Hepatocyte (in vitro differentiated cells): ENCODE data around the gene SPINK6.

Source experiments
- EZH2 ChIP-seq: fragments of 200-600 bp; sonication (generic); IDR thresholded peaks from 2 replicates; pipeline ENCODE4 v1.6.1; 2016; ENCODE audit warnings: antibody characterized with exemption, mild to moderate bottlenecking, borderline replicate concordance
- TF ChIP-seq, protein P1 (sequence below): fragments of 200-600 bp; sonication (generic); IDR thresholded peaks from 2 replicates; pipeline ENCODE4 v1.5.1; 2016; ENCODE audit warnings: antibody characterized with exemption, mild to moderate bottlenecking; ENCODE audit not compliant: poor library complexity

DNA sequence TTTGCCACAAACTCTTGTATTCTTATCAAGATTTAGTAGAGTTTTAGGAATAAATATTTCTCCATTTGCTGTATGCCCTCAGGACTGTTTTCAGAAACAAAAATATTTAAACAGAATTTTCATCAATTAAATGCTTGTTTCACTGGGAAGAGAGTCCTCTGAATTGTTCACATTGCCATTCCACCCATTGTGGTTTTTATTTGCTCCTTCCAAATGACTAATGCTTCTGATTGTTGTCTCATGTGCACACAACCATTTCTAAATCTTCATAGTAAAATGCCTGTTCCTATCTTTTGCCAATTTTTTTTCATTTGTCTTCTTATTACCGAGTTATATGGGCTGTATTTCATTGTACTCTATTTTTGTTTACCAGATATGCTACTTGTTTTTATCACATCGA, 46.1 kb downstream of the SPINK6 start:
- TF ChIP-seq, protein P1, sequence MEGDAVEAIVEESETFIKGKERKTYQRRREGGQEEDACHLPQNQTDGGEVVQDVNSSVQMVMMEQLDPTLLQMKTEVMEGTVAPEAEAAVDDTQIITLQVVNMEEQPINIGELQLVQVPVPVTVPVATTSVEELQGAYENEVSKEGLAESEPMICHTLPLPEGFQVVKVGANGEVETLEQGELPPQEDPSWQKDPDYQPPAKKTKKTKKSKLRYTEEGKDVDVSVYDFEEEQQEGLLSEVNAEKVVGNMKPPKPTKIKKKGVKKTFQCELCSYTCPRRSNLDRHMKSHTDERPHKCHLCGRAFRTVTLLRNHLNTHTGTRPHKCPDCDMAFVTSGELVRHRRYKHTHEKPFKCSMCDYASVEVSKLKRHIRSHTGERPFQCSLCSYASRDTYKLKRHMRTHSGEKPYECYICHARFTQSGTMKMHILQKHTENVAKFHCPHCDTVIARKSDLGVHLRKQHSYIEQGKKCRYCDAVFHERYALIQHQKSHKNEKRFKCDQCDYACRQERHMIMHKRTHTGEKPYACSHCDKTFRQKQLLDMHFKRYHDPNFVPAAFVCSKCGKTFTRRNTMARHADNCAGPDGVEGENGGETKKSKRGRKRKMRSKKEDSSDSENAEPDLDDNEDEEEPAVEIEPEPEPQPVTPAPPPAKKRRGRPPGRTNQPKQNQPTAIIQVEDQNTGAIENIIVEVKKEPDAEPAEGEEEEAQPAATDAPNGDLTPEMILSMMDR: no peak
- no peak for TF ChIP-seq EZH2
